Measurements from ENCODE around the gene TSPAN3. TPM values are rescaled to one million over a fixed set of nuclear protein-coding genes. Genes with fewer than 3 reads are reported as not detected.
A peak's percentile ranks its signal among the peaks of the same experiment; 100 is the strongest.

Gene TSPAN3
- total RNA-seq, 1 donor from 2014 or later, result 292 TPM

GRCh38 chr15:77015646-77016320, 55.1 kb downstream of the TSPAN3 start:
- intact Hi-C loops (cut with DNase I), result no loop called here
- TF ChIP-seq CTCF (IDR thresholded peaks at IDR 0.05), result no peak
- Histone ChIP-seq H3K27me3 (ENCODE audit: low read depth) (no peaks in the 10 kb centered on the region), H3K9me3 (no peaks in the 10 kb centered on the region), H3K27ac (no peak overlapping the region), H3K4me3 (no peak overlapping the region), H3K4me1 (peaks cover 19% of the 10 kb centered on the region), H3K36me3 (no peaks in the 10 kb centered on the region)
- ATAC-seq, result no peak
- DNase-seq, result no peak

- no peak for TF ChIP-seq CTCF (IDR thresholded peaks at IDR 0.05)
- peaks cover 19% of the 10 kb centered on the region for H3K4me1 ChIP-seq
- DNase-seq (peak; percentile 76), ATAC-seq (peak; percentile 61 to 81)
- no peaks in the 10 kb centered on the region for H3K9me3 ChIP-seq
- H3K4me3 ChIP-seq, result no peak overlapping the region
- peak overlapping the region; percentile 38 for H3K27ac ChIP-seq
- intact Hi-C loops (cut with DNase I), result no loop called here
- H3K36me3 ChIP-seq, result no peaks in the 10 kb centered on the region
- no peaks in the 10 kb centered on the region for H3K27me3 ChIP-seq (ENCODE audit: low read depth)
Measured at GRCh38 chr15:77014132-77015081, 56.5 kb downstream of the TSPAN3 start.

GRCh38 chr15:77013776-77014131, 57.2 kb downstream of the TSPAN3 start:
- intact Hi-C loops (cut with DNase I), result no loop called here
- H3K9me3 ChIP-seq, result no peaks in the 10 kb centered on the region
- TF ChIP-seq CTCF (IDR thresholded peaks at IDR 0.05), result no peak
- no peaks in the 10 kb centered on the region for H3K36me3 ChIP-seq
- ATAC-seq, result peak; percentile 23 to 37
- H3K27me3 ChIP-seq (ENCODE audit: low read depth), result no peaks in the 10 kb centered on the region
- no peak overlapping the region for H3K4me3 ChIP-seq
- DNase-seq, result no peak
- H3K27ac ChIP-seq, result no peak overlapping the region
- peaks cover 19% of the 10 kb centered on the region for H3K4me1 ChIP-seq

GRCh38 chr15:77012868-77013267, 58.0 kb downstream of the TSPAN3 start:
- no peak overlapping the region for H3K27ac ChIP-seq
- no peak for TF ChIP-seq CTCF (IDR thresholded peaks at IDR 0.05)
- ATAC-seq, result peak in 1 of 2 donors; percentile 15
- H3K4me1 ChIP-seq, result peaks cover 19% of the 10 kb centered on the region
- no peak for DNase-seq
- no peak overlapping the region for H3K4me3 ChIP-seq
- no peaks in the 10 kb centered on the region for H3K9me3 ChIP-seq
- H3K36me3 ChIP-seq, result no peaks in the 10 kb centered on the region
- intact Hi-C loops (cut with DNase I), result no loop called here
- no peaks in the 10 kb centered on the region for H3K27me3 ChIP-seq (ENCODE audit: low read depth)

- no peak overlapping the region for H3K4me3 ChIP-seq
- no peaks in the 10 kb centered on the region for H3K36me3 ChIP-seq
- H3K4me1 ChIP-seq, result peaks cover 19% of the 10 kb centered on the region
- H3K9me3 ChIP-seq, result no peaks in the 10 kb centered on the region
- no peak for ATAC-seq
- H3K27me3 ChIP-seq (ENCODE audit: low read depth), result no peaks in the 10 kb centered on the region
- no peak overlapping the region for H3K27ac ChIP-seq
- intact Hi-C loops (cut with DNase I), result no loop called here
- TF ChIP-seq CTCF (IDR thresholded peaks at IDR 0.05), result no peak
- no peak for DNase-seq
Measured at GRCh38 chr15:77012117-77012712, 58.7 kb downstream of the TSPAN3 start.

Measured in lower lobe of right lung (tissue), 2 donors.